HL-60 (cell line): Measurements from ENCODE around the gene DLX5.

Experiments
- CTCF ChIP-seq: IDR thresholded peaks from one replicate; pipeline ENCODE4 v1.5.1; 2011; ENCODE audit warnings: low read length, control low read depth, inconsistent platforms; ENCODE audit not compliant: insufficient read depth
- SPI1 ChIP-seq: IDR thresholded peaks from 2 replicates; pipeline ENCODE4 v1.6.1; 2012; ENCODE audit warnings: low read depth, mild to moderate bottlenecking, borderline replicate concordance

- TF ChIP-seq SPI1 (no peak), CTCF (no peak)
These were observed 19.2 kb downstream of the DLX5 start, which contains the start of gene DLX6 for GRCh38 chr7:97005183-97006054.
